Smooth muscle cell of the brain vasculature (primary cell): ENCODE data around the gene ULBP1.
"Not testable (repeated sequence)": the region's sequence is repeated elsewhere in the genome, so short reads cannot be mapped to it uniquely, and the experiment has no call there.

Experiments
- DNase-seq: peaks from one replicate; pipeline ENCODE4 v3.0.0-alpha.2; 2012; ENCODE audit warnings: low read depth, low spot score

The ULBP1 gene

DNA sequence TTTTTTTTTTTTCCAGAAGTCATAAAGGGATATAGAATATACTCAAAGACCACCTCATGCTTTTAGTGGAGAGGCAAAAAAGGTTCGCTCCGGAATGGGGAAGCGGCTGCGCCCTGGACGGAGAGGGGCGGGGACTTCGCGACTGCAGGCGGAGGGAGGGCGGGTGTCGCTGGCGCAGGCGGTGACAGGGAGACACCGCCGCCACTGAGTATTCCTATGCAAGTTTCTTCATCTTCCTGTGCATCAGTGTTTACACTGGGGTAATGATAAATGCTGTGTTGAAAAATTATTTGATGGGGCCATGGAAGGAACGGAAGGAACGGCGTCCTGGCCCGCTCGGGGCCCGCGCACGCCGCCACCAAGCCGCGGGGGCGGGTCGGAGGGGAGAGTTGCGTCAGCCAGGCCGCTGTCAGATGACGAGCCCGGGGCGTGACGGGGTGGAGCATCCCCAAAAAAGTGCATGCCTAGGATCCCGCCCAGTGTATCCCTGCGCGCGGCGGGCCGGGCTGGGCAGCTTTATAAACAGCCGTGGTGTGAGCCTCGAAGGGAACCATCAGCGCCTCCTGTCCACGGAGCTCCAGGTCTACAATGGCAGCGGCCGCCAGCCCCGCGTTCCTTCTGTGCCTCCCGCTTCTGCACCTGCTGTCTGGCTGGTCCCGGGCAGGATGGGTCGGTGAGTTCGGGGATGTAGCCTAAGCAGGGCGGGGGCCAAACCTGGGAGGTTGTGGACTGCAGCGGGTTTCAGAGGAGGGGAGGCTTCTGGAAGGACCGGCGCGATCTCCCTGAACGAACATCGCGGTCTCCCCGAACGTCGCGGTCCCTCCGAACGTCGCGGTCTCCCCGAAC is at the start of gene ULBP1:
TSS of gene ULBP1 (plus strand) at position 482 of the 846 bp plus-strand sequence. CDS start at position 589, 107 bp downstream.
- peak; percentile 23 for DNase-seq

- no peak for DNase-seq
These were observed 47.5 kb upstream of the ULBP1 start for GRCh38 chr6:149915970-149916865.

DNA sequence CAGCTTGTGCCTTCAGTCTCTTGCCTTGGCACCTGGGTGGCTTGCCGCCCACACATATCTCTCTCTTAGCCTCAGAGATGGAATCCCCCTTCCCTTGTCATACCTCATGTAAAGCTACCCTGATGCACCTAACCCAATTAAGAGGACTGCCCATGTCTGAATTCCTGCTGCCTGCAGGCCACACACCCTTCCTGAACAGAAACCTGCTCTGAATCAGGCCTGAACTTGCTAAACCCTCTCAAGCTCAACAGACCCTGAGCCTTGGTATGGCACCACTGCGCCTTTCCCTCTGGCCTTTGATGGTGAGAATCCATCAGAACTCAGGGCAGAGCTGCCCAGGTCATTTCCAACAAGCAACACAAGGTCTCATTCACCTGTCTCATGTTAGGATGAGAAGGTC is 46.1 kb upstream of the ULBP1 start:
- no peak for DNase-seq

GRCh38 chr6:149918151-149918905 is 45.4 kb upstream of the ULBP1 start:
- DNase-seq, result no peak

DNA sequence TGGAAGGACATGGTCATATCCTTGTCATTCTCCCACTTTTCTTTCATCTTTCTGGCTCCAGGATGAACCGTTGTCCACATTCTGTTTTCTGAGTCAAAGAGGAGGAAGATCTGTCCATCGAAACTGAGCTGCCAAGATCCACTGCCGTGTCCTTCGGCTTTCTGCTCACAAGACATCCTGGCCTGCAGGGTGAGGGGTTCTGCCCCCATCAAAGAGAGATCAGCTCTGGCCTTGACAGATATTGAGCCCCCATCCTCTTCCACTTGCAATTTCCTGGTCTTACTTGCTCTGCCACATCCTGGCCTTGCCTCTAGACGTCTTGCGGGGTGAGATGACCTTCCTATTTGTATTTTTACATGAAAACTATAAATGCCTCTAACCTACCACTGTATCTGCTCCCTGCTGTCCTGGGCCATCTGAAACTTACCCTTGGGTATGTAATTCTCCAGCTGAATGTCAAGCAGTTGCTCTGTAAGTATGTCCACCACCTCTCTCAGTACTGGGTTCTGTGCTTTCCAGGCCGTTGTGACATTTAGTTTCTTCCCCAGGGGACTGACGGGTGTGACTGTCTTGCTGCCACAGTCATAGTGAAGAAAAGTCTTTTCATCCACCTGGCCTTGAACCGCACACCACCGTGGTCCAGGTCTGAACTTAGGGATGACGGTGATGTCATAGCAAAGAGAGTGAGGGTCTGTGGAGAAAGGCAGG is 44.5 kb upstream of the ULBP1 start:
- not testable (repeated sequence) for DNase-seq

DNA sequence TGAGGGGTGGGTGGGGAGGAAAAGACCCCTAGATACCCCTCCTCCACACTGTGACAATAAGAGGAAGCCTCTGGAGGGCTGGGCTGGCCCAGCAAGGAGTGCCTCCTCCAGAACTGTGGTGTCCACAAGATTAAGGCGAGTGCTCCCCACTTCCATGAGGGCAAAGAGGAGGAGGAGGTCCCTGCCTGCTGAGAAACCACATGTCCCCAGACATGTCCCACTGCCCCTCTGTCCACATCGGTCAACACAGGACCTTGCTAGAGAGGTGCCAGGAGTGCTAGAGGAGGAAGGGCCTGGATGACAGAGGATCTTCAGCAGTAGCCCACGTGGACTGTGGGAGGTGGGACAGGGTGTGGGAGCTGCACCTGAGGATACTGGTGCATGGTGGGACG is 43.9 kb upstream of the ULBP1 start:
- DNase-seq, result no peak

- DNase-seq, result no peak
These were observed 42.4 kb upstream of the ULBP1 start for GRCh38 chr6:149921361-149921760.

DNA sequence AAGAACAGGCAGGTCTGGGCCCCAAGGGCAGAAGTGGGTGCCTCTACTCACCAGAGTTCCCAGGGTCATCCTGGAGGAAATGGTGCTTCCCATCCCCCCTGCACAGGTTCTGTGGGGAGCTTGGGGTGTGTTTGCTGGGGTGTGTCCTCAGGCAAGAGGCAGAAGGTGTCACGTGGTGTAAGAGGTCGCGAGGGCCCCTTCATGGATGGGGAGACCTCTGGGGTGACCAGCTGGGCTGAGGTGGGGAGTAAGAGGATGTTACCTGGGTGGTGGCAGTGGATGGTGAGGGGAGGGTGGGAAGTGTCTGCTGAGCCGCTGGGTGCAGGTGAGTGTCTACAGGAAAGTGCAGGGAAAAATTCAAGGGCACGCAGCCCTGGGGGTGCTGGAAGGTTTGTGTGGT is 41.7 kb upstream of the ULBP1 start:
- not testable (repeated sequence) for DNase-seq

DNA sequence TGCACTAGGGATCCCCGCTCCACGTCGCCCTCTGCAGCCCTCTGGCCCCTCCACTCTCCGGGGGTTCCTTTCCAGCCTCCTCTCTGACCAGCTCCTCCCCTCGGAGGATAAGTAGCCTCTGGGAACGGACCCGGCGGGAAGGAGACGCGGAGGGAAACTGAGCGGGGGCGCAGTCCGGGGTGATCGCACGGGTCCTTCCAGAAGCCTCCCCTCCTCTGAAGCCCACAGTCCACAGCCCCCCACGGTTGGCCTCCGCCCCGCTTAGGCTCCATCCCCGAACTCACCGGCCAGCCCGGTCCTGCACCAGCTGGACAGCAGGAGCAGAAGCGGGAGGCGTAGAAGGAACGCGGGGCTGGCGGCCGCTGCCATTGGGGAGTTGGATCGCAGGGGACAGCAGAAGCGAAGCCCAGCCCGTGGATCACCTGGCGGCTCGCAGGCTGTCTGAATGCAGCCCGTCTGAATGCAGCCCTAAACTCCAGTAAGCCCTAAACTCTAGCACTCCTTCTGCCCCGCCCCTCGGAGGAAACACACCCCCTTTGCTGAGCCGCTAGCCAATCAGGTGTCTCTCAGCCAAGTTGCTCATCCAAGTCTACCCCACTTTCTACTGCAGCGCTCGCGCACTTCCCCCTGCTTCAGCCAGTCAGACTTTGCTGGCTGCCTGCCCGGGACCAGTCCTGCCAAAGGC is 41.0 kb upstream of the ULBP1 start, which contains the start of gene RAET1G:
TSS of gene RAET1G (minus strand) at position 480 of the 685 bp plus-strand sequence. CDS start at position 369, 111 bp downstream.
- DNase-seq, result peak; percentile 73

GRCh38 chr6:149923327-149923986 is 40.3 kb upstream of the ULBP1 start:
- no peak for DNase-seq

- DNase-seq, result no peak
These were observed 39.4 kb upstream of the ULBP1 start for GRCh38 chr6:149924206-149924932.

DNA sequence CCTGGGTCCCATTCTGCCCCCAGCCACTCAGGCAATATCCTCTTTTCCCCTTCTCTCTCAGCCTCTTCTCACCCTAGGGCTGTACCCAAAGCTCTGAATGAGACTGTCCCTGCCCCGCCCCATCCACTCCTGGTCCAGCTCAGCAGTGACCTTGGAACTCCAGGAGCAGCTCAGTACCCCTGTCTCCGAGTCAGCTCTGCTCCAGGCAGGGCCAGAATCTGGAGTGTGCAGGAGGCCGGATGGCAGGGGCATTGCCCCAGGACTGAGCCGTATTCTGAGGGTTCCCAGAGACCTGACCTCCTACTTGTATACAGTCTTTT is 38.9 kb upstream of the ULBP1 start:
- no peak for DNase-seq

DNA sequence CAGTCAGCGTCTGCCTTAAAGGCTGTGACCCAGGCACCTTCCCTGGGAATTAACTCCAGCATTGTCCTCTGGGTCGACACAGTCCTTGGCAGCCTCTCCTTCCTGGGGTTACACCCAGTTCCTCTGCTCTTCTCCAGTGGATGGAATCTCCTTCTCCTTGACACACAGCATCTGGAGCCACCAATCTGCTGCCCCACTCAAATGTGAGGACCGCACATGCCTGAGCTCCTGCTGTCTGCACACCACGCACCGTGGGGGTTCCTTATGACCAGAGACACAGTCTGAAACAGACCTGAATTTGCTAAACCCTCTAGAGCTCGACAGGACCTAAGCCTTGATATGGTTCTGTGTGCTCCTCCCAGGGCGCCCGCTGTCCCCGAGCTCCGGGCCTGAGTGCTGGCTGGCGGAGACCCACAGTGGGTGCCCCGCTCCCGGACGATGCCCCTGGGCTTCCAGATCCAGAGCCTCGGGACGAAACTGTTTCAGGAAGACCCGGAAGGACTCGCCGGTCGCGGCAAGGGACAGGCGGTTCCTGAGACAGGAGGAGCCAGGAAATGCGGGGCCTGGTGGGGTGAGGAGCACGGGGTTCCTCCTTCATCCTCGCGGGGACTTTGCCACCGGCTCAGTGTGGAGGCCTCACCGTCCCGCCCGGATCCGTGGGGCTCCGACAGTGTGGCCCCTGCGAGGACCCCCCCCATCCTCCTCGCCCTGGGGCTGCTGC is 38.3 kb upstream of the ULBP1 start:
- DNase-seq, result no peak

DNA sequence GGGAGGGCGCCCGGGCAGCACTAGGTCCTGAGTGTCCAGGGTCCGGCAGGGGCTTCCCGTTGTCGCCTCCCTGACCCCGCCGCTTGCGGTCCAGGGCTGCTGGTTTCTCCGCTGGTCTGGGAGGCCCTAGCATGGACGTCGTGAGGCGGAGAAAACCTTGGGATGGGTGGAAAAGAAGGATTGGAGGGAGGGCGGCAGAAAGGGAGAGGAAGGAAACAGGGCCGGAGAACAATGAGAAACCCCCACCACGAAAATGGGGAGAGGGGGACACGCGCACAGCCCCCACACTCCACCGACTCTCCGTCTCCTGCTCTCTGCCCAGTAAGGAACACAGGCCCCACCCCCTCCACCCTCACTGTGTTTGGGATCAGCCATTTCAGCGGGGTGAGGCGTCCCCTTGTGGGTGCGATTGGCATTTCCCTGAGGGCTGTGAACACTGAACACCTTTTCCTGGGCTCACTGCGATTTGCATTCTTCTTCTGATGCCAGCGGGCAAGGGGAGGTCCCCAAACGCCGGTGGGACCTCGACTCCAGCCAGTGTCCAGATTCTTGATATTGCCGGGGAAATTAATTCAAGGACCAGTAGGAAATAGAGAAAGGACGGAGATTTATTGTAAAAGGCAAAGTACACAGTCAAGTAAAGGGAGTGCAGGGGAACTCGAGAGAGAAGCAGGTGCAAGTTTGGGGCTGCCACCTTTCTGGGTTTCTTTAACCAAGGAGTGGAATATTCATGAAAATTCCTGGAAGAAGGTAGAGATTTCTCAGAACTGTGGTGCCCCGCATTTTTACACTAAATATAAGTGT is 37.6 kb upstream of the ULBP1 start:
- DNase-seq, result peak; percentile 47

DNA sequence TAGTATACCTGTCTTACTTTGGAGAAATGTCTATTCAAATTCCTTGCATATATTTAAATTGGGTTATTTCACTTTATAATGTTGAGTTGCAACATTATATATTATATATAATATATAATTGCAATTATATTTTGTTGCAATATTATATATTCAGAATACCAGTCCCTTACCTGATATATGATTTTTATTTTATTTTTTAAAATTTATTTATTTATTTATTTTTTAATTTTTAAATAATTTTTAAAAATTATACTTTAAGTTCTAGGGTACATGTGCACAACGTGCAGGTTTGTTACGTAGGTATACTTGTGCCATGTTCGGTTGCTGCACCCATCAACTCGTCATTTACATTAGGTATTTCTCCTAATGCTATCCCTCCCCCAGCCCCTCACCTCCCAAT is 36.7 kb upstream of the ULBP1 start:
- not testable (repeated sequence) for DNase-seq

GRCh38 chr6:149929422-149929821 is 34.3 kb upstream of the ULBP1 start:
- DNase-seq, result no peak

DNA sequence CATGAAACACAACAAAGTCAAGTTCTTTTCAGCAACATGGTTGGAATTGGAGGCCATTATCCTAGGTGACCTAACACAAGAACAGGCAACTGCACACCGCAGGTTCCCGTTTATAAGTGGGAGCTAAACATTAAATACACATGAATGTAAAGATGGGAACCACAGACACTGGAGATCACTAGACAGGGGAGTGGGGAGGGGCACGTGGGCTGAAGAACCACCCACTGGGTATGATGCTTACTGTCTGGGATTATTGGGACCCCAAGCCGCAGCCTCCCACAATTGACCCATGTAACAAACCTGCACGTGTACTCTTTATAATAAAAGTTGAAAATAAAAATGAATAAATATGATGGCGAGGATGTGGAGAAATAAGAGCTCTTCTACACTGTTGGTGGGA is 32.2 kb upstream of the ULBP1 start:
- DNase-seq, result no peak

GRCh38 chr6:149933036-149933435 is 30.7 kb upstream of the ULBP1 start:
- no peak for DNase-seq
